GM12878 (cell line): ENCODE data around the gene DERA. TPM values are rescaled to one million over a fixed set of nuclear protein-coding genes. Genes with fewer than 3 reads are reported as not detected.

Source experiments
- ATAC-seq: fragments of 200-7000 bp; cut with Tn5 transposase; 3 replicates; pipeline ENCODE4 v1.9.1; 2020; ENCODE audit warnings: mild to moderate bottlenecking, moderate library complexity
- Bru-seq: library from RNA; stranded (reverse); fragments of 400-500 nt; gene quantifications from one replicate; lab custom pipeline; 2021; lab: Mats Ljungman, UMichigan
- BruChase-seq, 2 experiments: library from RNA; stranded (reverse); fragments of 400-500 nt; gene quantifications; one replicate each; lab custom pipeline; 2021; lab: Mats Ljungman, UMichigan
- BruUV-seq: library from RNA; stranded (reverse); fragments of 400-500 nt; replicated peaks from 2 replicates; lab custom pipeline; 2021; lab: Mats Ljungman, UMichigan
- CTCF ChIA-PET: fragments of 300-600 bp; sonication (Branson Sonifier 250); formaldehyde crosslinking; extraction: SDS; loops from one replicate; lab custom pipeline; 2021; ENCODE audit warnings: inconsistent platforms; lab: Yijun Ruan, JAX
- POLR2A ChIA-PET: fragments of 350-600 bp; formaldehyde crosslinking; extraction: SDS; loops from one replicate; lab custom pipeline; 2021; ENCODE audit warnings: inconsistent platforms; lab: Charles Lee
- RAD21 ChIA-PET: fragments of 300-600 bp; sonication (Branson Sonifier 250); formaldehyde crosslinking; loops from one replicate; lab custom pipeline; 2023; ENCODE audit warnings: antibody characterized with exemption; ENCODE audit not compliant: unreplicated experiment; lab: Charles Lee
- SMC1A ChIA-PET: fragments of 300-600 bp; sonication (Branson Sonifier 250); formaldehyde crosslinking; loops from one replicate; lab custom pipeline; 2023; ENCODE audit not compliant: unreplicated experiment, uncharacterized antibody; lab: Charles Lee
- DNase-seq: peaks from one replicate; pipeline ENCODE4 v3.0.0-alpha.2; 2011; ENCODE audit warnings: low read depth, low spot score
- FAIRE-seq: peaks from 3 replicates; lab custom pipeline; 2011; peaks lifted over from hg19 to GRCh38; lab: Jason Lieb, UNC
- H2AFZ ChIP-seq: 2 replicates; pipeline ENCODE4 v1.6.0; 2011; ENCODE audit warnings: low read depth, low read length, control low read depth; ENCODE audit not compliant: control insufficient read depth
- H3K27ac ChIP-seq: 2 replicates; pipeline ENCODE4 v1.5.1; 2011; ENCODE audit warnings: control low read depth; ENCODE audit not compliant: control insufficient read depth, insufficient read depth
- H3K27me3 ChIP-seq, 2 experiments: replicated peaks in 1 of 2; 2 replicates each; pipeline versions ENCODE4 v1.6.0 to v1.6.1; 2011; ENCODE audit warnings: low read length in 1 of 2; ENCODE audit not compliant: control insufficient read depth in 2 of 2, insufficient read depth in 2 of 2
- H3K36me3 ChIP-seq, 2 experiments: 2 replicates each; pipeline ENCODE4 v1.5.1; 2011; ENCODE audit warnings: low read length in 1 of 2; ENCODE audit not compliant: control insufficient read depth in 2 of 2, insufficient read depth in 2 of 2
- H3K4me1 ChIP-seq: 2 replicates; pipeline ENCODE4 v1.6.1; 2011; ENCODE audit warnings: mild to moderate bottlenecking, low read length, moderate library complexity, mixed read lengths; ENCODE audit not compliant: control insufficient read depth, insufficient read depth
- H3K4me2 ChIP-seq: 2 replicates; pipeline ENCODE4 v1.6.0; 2011; ENCODE audit warnings: control low read depth; ENCODE audit not compliant: control insufficient read depth, insufficient read depth
- H3K4me3 ChIP-seq: fragments of 200-600 bp; sonication (generic); 2 replicates; pipeline ENCODE4 v1.5.1; 2016
- H3K79me2 ChIP-seq: 2 replicates; pipeline ENCODE4 v1.6.0; 2011; ENCODE audit warnings: low read length; ENCODE audit not compliant: control insufficient read depth, insufficient read depth
- H3K9ac ChIP-seq: 2 replicates; pipeline ENCODE4 v1.8.0; 2011; ENCODE audit warnings: low read length, control low read depth, mixed read lengths; ENCODE audit not compliant: control insufficient read depth, insufficient read depth
- H3K9me3 ChIP-seq: replicated peaks from 3 replicates; pipeline ENCODE4 v1.5.1; 2011; ENCODE audit warnings: mild to moderate bottlenecking, low read length; ENCODE audit not compliant: control insufficient read depth, insufficient read depth
- H4K20me1 ChIP-seq: 2 replicates; pipeline ENCODE4 v1.6.0; 2011; ENCODE audit not compliant: control insufficient read depth, insufficient read depth
- ASH2L ChIP-seq: fragments of 300-600, 200-600 bp; sonication (generic); IDR thresholded peaks from 2 replicates; pipeline ENCODE4 v1.6.1; 2017; ENCODE audit warnings: low read depth, mild to moderate bottlenecking, borderline replicate concordance
- ATF2 ChIP-seq: IDR thresholded peaks from 2 replicates; pipeline ENCODE4 v1.6.1; 2012; ENCODE audit warnings: low read length, inconsistent platforms
- BHLHE40 ChIP-seq, 2 experiments: fragments of 450-650 bp in 1 of 2; IDR thresholded peaks; 2 replicates each; pipeline ENCODE4 v1.6.1; 2011 to 2017; ENCODE audit warnings: low read depth in 2 of 2, borderline replicate concordance in 1 of 2, improper control_type of control experiment in 1 of 2, low read length in 1 of 2, mild to moderate bottlenecking in 1 of 2
- CHD2 ChIP-seq: IDR thresholded peaks from 2 replicates; pipeline ENCODE4 v1.6.1; 2011; ENCODE audit warnings: low read depth, low read length, improper control_type of control experiment, borderline replicate concordance
- DPF2 ChIP-seq: fragments of 450-650 bp; IDR thresholded peaks from 2 replicates; pipeline ENCODE4 v1.6.1; 2017; ENCODE audit warnings: mild to moderate bottlenecking
- EED ChIP-seq: sonication (generic); IDR thresholded peaks from 2 replicates; pipeline ENCODE4 v1.6.1; 2016; ENCODE audit warnings: antibody characterized with exemption, low read depth
- GATAD2B ChIP-seq: fragments of 450-650 bp; conservative IDR thresholded peaks from 2 replicates; pipeline ENCODE4 v1.6.1; 2017; ENCODE audit warnings: low read depth, mild to moderate bottlenecking, moderate library complexity
- IKZF1 ChIP-seq: fragments of 450-650 bp; conservative IDR thresholded peaks from 2 replicates; pipeline ENCODE4 v1.6.1; 2017; ENCODE audit warnings: antibody characterized with exemption, mild to moderate bottlenecking
- LARP7 ChIP-seq: fragments of 450-650 bp; IDR thresholded peaks from 2 replicates; pipeline ENCODE4 v1.6.1; 2017; ENCODE audit warnings: mild to moderate bottlenecking
- MEF2B ChIP-seq: fragments of 450-650 bp; IDR thresholded peaks from 2 replicates; pipeline ENCODE4 v1.6.1; 2018; ENCODE audit warnings: mild to moderate bottlenecking, moderate library complexity; ENCODE audit not compliant: partially characterized antibody, poor library complexity, severe bottlenecking
- MTA3 ChIP-seq: IDR thresholded peaks from 2 replicates; pipeline ENCODE4 v1.6.1; 2012; ENCODE audit warnings: low read length, inconsistent platforms, borderline replicate concordance
- NR2C1 ChIP-seq: fragments of 450-650 bp; IDR thresholded peaks from 2 replicates; pipeline ENCODE4 v1.6.1; 2017; ENCODE audit warnings: antibody characterized with exemption, mild to moderate bottlenecking, moderate library complexity
- NR2F1 ChIP-seq: fragments of 450-650 bp; conservative IDR thresholded peaks from 2 replicates; pipeline ENCODE4 v1.6.1; 2017; ENCODE audit warnings: mild to moderate bottlenecking
- PML ChIP-seq: IDR thresholded peaks from 2 replicates; pipeline ENCODE4 v1.6.1; 2012; ENCODE audit warnings: low read length, inconsistent platforms
- POLR2A ChIP-seq: IDR thresholded peaks from 2 replicates; pipeline ENCODE4 v1.6.1; 2011; ENCODE audit warnings: low read depth, mild to moderate bottlenecking, low read length
- RB1 ChIP-seq: fragments of 450-650 bp; formaldehyde crosslinking; IDR thresholded peaks from 2 replicates; pipeline ENCODE4 v1.6.1; 2017; ENCODE audit warnings: mild to moderate bottlenecking, borderline replicate concordance
- SPI1 ChIP-seq: IDR thresholded peaks from 2 replicates; pipeline ENCODE4 v1.6.1; 2011; ENCODE audit warnings: low read depth, mild to moderate bottlenecking, low read length, moderate library complexity, borderline replicate concordance; ENCODE audit not compliant: insufficient read depth
- TAF1 ChIP-seq: IDR thresholded peaks from 2 replicates; pipeline ENCODE4 v1.6.1; 2011; ENCODE audit warnings: mild to moderate bottlenecking, low read depth, low read length, borderline replicate concordance
- WGBS: methylation state at CpG from one replicate; pipeline ENCODE4 v1.1.6; 2016; ENCODE audit warnings: low lambda C conversion rate; ENCODE audit not compliant: insufficient replicate concordance, insufficient coverage; ENCODE audit errors: missing lambda C conversion rate; 5-methylcytosine and 5-hydroxymethylcytosine counted together
- in situ Hi-C: fragments of 300-500 bp; cut with MboI; formaldehyde crosslinking; loops from 9 replicates; pipeline ENCODE4 v1.14.3; 2018; ENCODE audit warnings: mixed read lengths
- intact Hi-C: fragments of 100-400 bp; cut with micrococcal nuclease; formaldehyde crosslinking; loops from one replicate; pipeline ENCODE4 v1.14.2; 2022; ENCODE audit not compliant: unreplicated experiment
- long read RNA-seq, 2 experiments: library from polyadenylated mRNA; unstranded; transcript quantifications; one replicate each; pipeline ENCODE4 v2.0.0, GENCODE V29; 2019 to 2020
- polyA minus RNA-seq, 3 experiments: library from RNA; depleted of rRNA, polyadenylated mRNA; stranded (reverse); fragments of >200 nt; gene quantifications; 2 replicates each; pipeline ENCODE4 v1.2.3, GENCODE V29; 2011
- polyA plus RNA-seq, 11 experiments: library from polyadenylated mRNA; depleted of rRNA in 4 of 11; unstranded in 6 of 11; stranded (reverse) in 5 of 11; fragments of >200 nt; fragmentation: Nextera tagmentation in 4 of 11; fragmentation: Illumina TruSeq in 1 of 11; extraction: Ambion mirVana in 4 of 11; extraction: Trizol in 1 of 11; gene quantifications; 1 replicate in 1 of 11; 2 replicates in 10 of 11; pipeline versions ENCODE4 v1.2.1 to v1.2.3, GENCODE V29; 2011 to 2016; ENCODE audit warnings: inconsistent platforms in 2 of 11, missing spikeins in 2 of 11, low read depth in 1 of 11
- total RNA-seq, 4 experiments: library from RNA; depleted of rRNA in 3 of 4; stranded (reverse); fragments of >200 nt in 3 of 4; fragmentation: Illumina TruSeq in 1 of 4; extraction: Trizol in 1 of 4; gene quantifications; 2 replicates each; pipeline versions ENCODE4 v1.2.1 to v1.2.3, GENCODE V29; 2013 to 2021

DERA gene
- 28.0 and 28.8 TPM in 2 replicates for total RNA-seq (2013; cell fraction: nucleolus; rRNA removed)
- total RNA-seq (2014; rRNA removed) (37.9 and 49.8 TPM in 2 replicates), total RNA-seq (2014; rRNA removed; fragmentation: Illumina TruSeq; extraction: Trizol) (42.3 and 42.6 TPM in 2 replicates), total RNA-seq (2021) (33.4 and 34.9 TPM in 2 replicates), polyA plus RNA-seq (2011; rRNA removed) (39.3 and 60.6 TPM in 2 replicates), polyA plus RNA-seq (2014; fragmentation: Illumina TruSeq; extraction: Trizol) (36.9 and 59.1 TPM in 2 replicates), polyA plus RNA-seq (2014; fragmentation: Nextera tagmentation; extraction: Ambion mirVana) (10 to 100 TPM; 64.2 to 97.1 TPM), polyA plus RNA-seq (2014; rRNA removed) (35.0 and 36.2 TPM in 2 replicates), polyA plus RNA-seq (2016; fragmentation: Nextera tagmentation; extraction: Ambion mirVana) (10 to 100 TPM; 71.0 to 76.4 TPM), polyA minus RNA-seq (2011; rRNA and poly(A)+ RNA removed) (38.2 and 38.8 TPM in 2 replicates), Bru-seq, nascent RNA (percentile 75 among the genes with signal in this experiment), BruChase-seq, experiment 1, labeled RNA remaining after a 6-hour chase (percentile 67 among the genes with signal in this experiment), BruChase-seq, experiment 2, labeled RNA remaining after a 2-hour chase (percentile 70 among the genes with signal in this experiment)
- 15.8 TPM for polyA plus RNA-seq (2011; ENCODE audit: low read depth)
- polyA plus RNA-seq (2011; cell fraction: cytosol; rRNA removed), result 17.5 and 20.2 TPM in 2 replicates
- 18.8 and 23.7 TPM in 2 replicates for polyA plus RNA-seq (2011; cell fraction: nucleus; rRNA removed)
- 15.0 and 20.5 TPM in 2 replicates for polyA plus RNA-seq (2012)
- polyA minus RNA-seq (2011; cell fraction: cytosol; rRNA and poly(A)+ RNA removed), result 12.6 and 13.6 TPM in 2 replicates
- polyA minus RNA-seq (2011; cell fraction: nucleus; rRNA and poly(A)+ RNA removed), result 16.5 and 17.3 TPM in 2 replicates
- long read RNA-seq, experiment 1, transcript DERA-201 (9 exons, 1,705 nt), result major isoform, 49 of 53 reads
- long read RNA-seq, experiment 1, partial matches to known transcripts, result 2 of 53 reads
- long read RNA-seq, experiment 1, other reads (novel, unspliced or antisense), result 2 of 53 reads
- long read RNA-seq, experiment 2, transcript DERA-201 (9 exons, 1,705 nt), result major isoform, 496 of 545 reads
- long read RNA-seq, experiment 2, transcript DERA-209 (8 exons, 854 nt), result minor isoform, 11 of 545 reads
- long read RNA-seq, experiment 2, partial matches to known transcripts, result 11 of 545 reads
- long read RNA-seq, experiment 2, other reads (novel, unspliced or antisense), result 27 of 545 reads

- peak within 1 kb of the TSS; percentile 88 for H3K27ac ChIP-seq
- TF ChIP-seq BHLHE40 (IDR thresholded peaks at IDR 0.05; ENCODE audit: borderline replicate concordance in 1 of 2, low read depth in 2 of 2, low read length in 1 of 2) (peak; percentile 39 to 80; a peak in 3 of 4 replicates), TAF1 (peak; percentile 65; the same call in 1 of the 2 replicates), MEF2B (peak; percentile 33), EED (peak; percentile 38; the same call in 1 of the 2 replicates), SPI1 (peak; percentile 15; the same call in 1 of the 2 replicates), NR2C1 (no peak), POLR2A (peak; percentile 88), CHD2 (peak; percentile 46; the same call in 1 of the 2 replicates), GATAD2B (peak; percentile 93), IKZF1 (peak; percentile 92), ATF2 (no peak), LARP7 (peak; percentile 87; the same call in 1 of the 2 replicates), NR2F1 (peak; percentile 72), DPF2 (peak; percentile 74; the same call in 1 of the 2 replicates), ASH2L (0 out of 2 replicates have a peak, but pooled peaks have one; percentile 67), PML (peak; percentile 88), RB1 (peak; percentile 89), MTA3 (peak; percentile 32; the same call in 1 of the 2 replicates)
Observed at GRCh38 chr12:15910864-15911721, at the start of gene DERA. TSS of gene DERA (plus strand) at chr12:15911332. CDS start at chr12:15911384, 52 bp downstream.

More at GRCh38 chr12:15910864-15911721, at the start of gene DERA:
- ChIA-PET CTCF (interaction anchor here (0.8 to 10.2 kb wide), 14 partner anchors 11 to 390 kb away, joined by 3 to 115 read pairs (median 4); no protein-coding TSS in a partner anchor), RAD21 (interaction anchor here (1.1 to 2.4 kb wide), 9 partner anchors 12 to 337 kb away, joined by 3 to 13 read pairs (median 4); no protein-coding TSS in a partner anchor), POLR2A (interaction anchor here (0.5 to 1.9 kb wide), 10 partner anchors 10 to 169 kb away, joined by 3 to 11 read pairs (median 4); partner anchors contain the start of gene STRAP), SMC1A (interaction anchor here (0.5 to 4.8 kb wide), 20 partner anchors 10 to 990 kb away, joined by 3 to 34 read pairs (median 5); no protein-coding TSS in a partner anchor)
- peaks cover 0 to 3% of the 10 kb centered on the region in 2 experiments; a peak in 1 of 4 replicates for H3K36me3 ChIP-seq
- peak within 1 kb of the TSS; percentile 73 for H3K4me3 ChIP-seq
- H3K9ac ChIP-seq, result peak within 1 kb of the TSS; percentile 96
- intact Hi-C loops, result no loop called here
- WGBS, result under 1% methylated on average over 57 of the region's 59 CpGs
- FAIRE-seq, result no peak
- no peaks in the 10 kb centered on the region for H4K20me1 ChIP-seq
- peak; percentile 94 for ATAC-seq
- BruUV-seq, result no TSS peak
- DNase-seq, result no peak
- no peaks in the 10 kb centered on the region for H3K9me3 ChIP-seq
- peaks cover 8% of the 10 kb centered on the region for H3K79me2 ChIP-seq
- H2AFZ ChIP-seq, result peak within 1 kb of the TSS; percentile 86
- no peaks in the 10 kb centered on the region for H3K27me3 ChIP-seq
- H3K4me2 ChIP-seq, result peak within 1 kb of the TSS; percentile 53
- in situ Hi-C loops, result no loop called here
- no peaks in the 10 kb centered on the region for H3K4me1 ChIP-seq
